Measurements from ENCODE around the gene IL20. TPM values are rescaled to one million over a fixed set of nuclear protein-coding genes. Genes with fewer than 3 reads are reported as not detected.

The IL20 gene
- total RNA-seq: not detected
- not detected for polyA plus RNA-seq (ENCODE audit: insufficient read length in 2 of 2)
- long read RNA-seq, donor 1: 0 reads
- long read RNA-seq, donor 2: 0 reads
- long read RNA-seq, donor 3: 0 reads
- long read RNA-seq, donor 4: 0 reads

- H3K4me3 ChIP-seq (ENCODE audit: low read depth, low read length): no peak within 1 kb of the TSS
- H3K4me1 ChIP-seq (ENCODE audit: control insufficient read depth, insufficient read depth, low read length): no peaks in the 10 kb centered on the region
- peak in 2 of 6 donors; percentile 26 to 43 for DNase-seq (ENCODE audit: low read depth in 4 of 6, low spot score in 6 of 6)
- WGBS (ENCODE audit: insufficient coverage): 43% methylated on average over 15 of the region's 19 CpGs
- no peaks in the 10 kb centered on the region for H3K9me3 ChIP-seq (ENCODE audit: control insufficient read depth, insufficient read depth, low read length)
- H3K27ac ChIP-seq (ENCODE audit: low read depth, low read length): no peak within 1 kb of the TSS
- H3K36me3 ChIP-seq (ENCODE audit: control insufficient read depth, insufficient read depth, low read length): no peaks in the 10 kb centered on the region
- no peaks in the 10 kb centered on the region for H3K27me3 ChIP-seq (ENCODE audit: control insufficient read depth, insufficient read depth, low read length)
These were observed at the start of gene IL20 for GRCh38 chr1:206864939-206865671. TSS of gene IL20 (plus strand) at chr1:206865623. CDS start at chr1:206865853, 230 bp downstream.

DNA sequence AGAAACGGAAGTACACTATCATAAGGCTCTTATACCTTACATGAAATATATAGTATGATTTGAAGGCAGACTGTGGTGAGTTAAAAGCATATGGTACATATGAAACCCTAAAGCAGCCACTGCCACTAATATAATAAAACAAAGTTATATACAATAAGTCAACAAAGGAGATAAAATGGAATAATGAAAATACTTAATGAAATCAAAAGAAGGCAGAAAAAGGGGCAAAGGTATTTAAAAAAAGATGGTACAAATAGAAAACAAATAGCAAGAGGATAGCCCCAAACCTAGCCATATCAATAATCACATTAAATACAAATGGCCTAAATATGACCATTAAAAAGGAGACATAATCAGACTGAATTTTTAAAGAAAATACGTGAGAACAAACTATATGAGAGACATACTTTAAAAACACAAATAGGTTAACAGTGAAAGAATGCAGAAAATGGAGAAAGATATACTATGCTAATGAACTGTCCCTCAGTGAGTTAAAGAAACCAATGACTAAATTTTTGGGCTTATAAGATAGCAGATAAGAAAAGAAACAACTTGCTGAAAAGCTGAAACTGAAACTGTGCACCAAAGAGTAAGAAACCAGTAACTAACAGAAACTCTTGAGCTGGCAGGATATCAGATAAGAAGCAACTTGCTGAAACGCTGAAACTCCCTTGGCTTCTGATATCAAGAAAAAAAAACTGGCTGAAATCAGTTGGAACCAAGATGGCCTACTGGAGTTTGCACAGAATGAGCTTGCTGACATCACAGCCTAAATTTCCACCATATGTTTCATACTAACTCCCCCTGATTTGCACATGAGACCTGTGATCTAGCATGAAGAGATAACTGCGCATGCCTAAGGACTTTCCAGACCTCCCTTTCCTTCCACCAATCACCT lies 48.8 kb upstream of the IL20 start:
- H3K36me3 ChIP-seq (ENCODE audit: control insufficient read depth, insufficient read depth, low read length): no peaks in the 10 kb centered on the region
- WGBS (ENCODE audit: insufficient coverage): 80% methylated on average over 2 of the region's 4 CpGs

GRCh38 chr1:206821493-206821892 lies 43.9 kb upstream of the IL20 start:
- Histone ChIP-seq H3K4me1 (ENCODE audit: control insufficient read depth, insufficient read depth, low read length) (no peaks in the 10 kb centered on the region), H3K27ac (ENCODE audit: low read depth, low read length) (no peak overlapping the region), H3K36me3 (ENCODE audit: control insufficient read depth, insufficient read depth, low read length) (no peaks in the 10 kb centered on the region), H3K4me3 (ENCODE audit: low read depth, low read length) (no peak overlapping the region), H3K27me3 (ENCODE audit: control insufficient read depth, insufficient read depth, low read length) (no peaks in the 10 kb centered on the region), H3K9me3 (ENCODE audit: control insufficient read depth, insufficient read depth, low read length) (no peaks in the 10 kb centered on the region)
- DNase-seq (ENCODE audit: low read depth in 4 of 6, low spot score in 6 of 6): no peak
- 75% methylated on average over 2 of the region's 4 CpGs for WGBS (ENCODE audit: insufficient coverage)

More for the DNA sequence above, 48.8 kb upstream of the IL20 start:
- no peaks in the 10 kb centered on the region for H3K27me3 ChIP-seq (ENCODE audit: control insufficient read depth, insufficient read depth, low read length)
- peak in 1 of 6 donors; percentile 81 for DNase-seq (ENCODE audit: low read depth in 4 of 6, low spot score in 6 of 6)
- H3K27ac ChIP-seq (ENCODE audit: low read depth, low read length): no peak overlapping the region
- H3K9me3 ChIP-seq (ENCODE audit: control insufficient read depth, insufficient read depth, low read length): peaks cover 1% of the 10 kb centered on the region
- H3K4me3 ChIP-seq (ENCODE audit: low read depth, low read length): no peak overlapping the region
- H3K4me1 ChIP-seq (ENCODE audit: control insufficient read depth, insufficient read depth, low read length): no peaks in the 10 kb centered on the region

DNA sequence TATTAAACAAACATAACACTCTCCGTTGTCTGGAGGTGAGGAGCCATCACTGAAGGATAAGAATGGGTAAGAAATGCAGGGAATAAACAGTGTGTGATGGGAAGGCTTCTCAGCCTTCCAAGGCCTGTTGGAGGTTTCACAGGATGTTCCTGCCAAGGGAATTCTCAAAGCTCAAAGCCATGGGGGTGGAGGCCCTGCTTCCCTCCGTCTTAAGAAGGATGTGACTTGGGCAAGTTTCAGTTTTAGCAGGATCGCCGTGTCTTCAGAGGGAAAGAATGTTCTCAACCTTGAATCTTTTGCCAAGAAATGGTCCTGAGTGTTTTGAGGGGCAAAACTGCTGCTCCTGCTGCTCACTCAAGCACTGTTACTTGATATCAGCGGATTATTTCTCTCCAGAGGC lies 41.7 kb upstream of the IL20 start:
- Histone ChIP-seq H3K27ac (ENCODE audit: low read depth, low read length) (no peak overlapping the region), H3K27me3 (ENCODE audit: control insufficient read depth, insufficient read depth, low read length) (no peaks in the 10 kb centered on the region), H3K9me3 (ENCODE audit: control insufficient read depth, insufficient read depth, low read length) (no peaks in the 10 kb centered on the region), H3K36me3 (ENCODE audit: control insufficient read depth, insufficient read depth, low read length) (no peaks in the 10 kb centered on the region), H3K4me3 (ENCODE audit: low read depth, low read length) (no peak overlapping the region), H3K4me1 (ENCODE audit: control insufficient read depth, insufficient read depth, low read length) (no peaks in the 10 kb centered on the region)
- peak in 1 of 6 donors; percentile 27 for DNase-seq (ENCODE audit: low read depth in 4 of 6, low spot score in 6 of 6)
- WGBS (ENCODE audit: insufficient coverage): 68% methylated on average over 4 of the region's 5 CpGs

GRCh38 chr1:206824331-206824730 lies 41.1 kb upstream of the IL20 start:
- H3K4me1 ChIP-seq (ENCODE audit: control insufficient read depth, insufficient read depth, low read length): no peaks in the 10 kb centered on the region
- WGBS (ENCODE audit: insufficient coverage): 93% methylated on average over 2 of the region's 3 CpGs
- DNase-seq (ENCODE audit: low read depth in 4 of 6, low spot score in 6 of 6): no peak
- no peak overlapping the region for H3K27ac ChIP-seq (ENCODE audit: low read depth, low read length)
- no peaks in the 10 kb centered on the region for H3K9me3 ChIP-seq (ENCODE audit: control insufficient read depth, insufficient read depth, low read length)
- H3K36me3 ChIP-seq (ENCODE audit: control insufficient read depth, insufficient read depth, low read length): no peaks in the 10 kb centered on the region
- H3K4me3 ChIP-seq (ENCODE audit: low read depth, low read length): no peak overlapping the region
- H3K27me3 ChIP-seq (ENCODE audit: control insufficient read depth, insufficient read depth, low read length): no peaks in the 10 kb centered on the region

DNA sequence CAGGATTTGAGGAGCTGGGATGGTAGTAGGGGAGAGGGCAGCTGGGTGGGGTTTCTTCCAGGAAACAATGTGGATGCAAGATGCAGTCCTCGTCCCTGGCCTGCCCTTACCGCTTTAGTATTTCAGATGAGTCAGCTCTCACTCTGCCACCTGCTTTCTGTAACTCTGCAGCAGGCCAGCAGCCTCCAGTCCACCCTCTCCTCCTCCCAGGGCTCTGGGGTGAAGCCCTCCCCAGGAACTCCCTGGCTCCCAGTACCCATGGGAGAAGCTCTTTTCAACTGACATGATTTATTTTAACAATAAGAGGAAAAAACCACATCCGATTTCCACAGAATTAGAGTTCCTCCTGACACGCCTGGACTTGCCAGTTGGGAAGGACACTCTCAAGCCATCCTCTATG lies 39.0 kb upstream of the IL20 start:
- no peak overlapping the region for H3K27ac ChIP-seq (ENCODE audit: low read depth, low read length)
- H3K27me3 ChIP-seq (ENCODE audit: control insufficient read depth, insufficient read depth, low read length): no peaks in the 10 kb centered on the region

DNA sequence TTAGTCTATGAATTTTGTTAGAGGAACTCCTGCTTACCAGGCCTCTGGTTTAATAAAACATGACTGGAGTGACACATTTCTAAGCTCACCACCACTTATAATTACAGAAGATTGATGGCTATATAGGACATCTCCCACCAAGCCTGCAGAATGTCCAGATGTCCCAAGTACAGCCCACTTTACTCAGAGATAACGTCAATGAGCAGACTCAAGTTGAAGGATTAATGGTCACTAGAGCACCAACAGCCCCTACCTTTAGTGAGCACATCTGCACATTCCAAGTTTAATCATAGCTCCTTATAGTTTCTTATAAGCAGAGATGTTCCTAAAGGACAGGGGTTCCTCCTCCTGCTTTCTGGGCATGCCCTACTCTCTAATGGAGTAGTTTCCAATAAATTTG lies 37.4 kb upstream of the IL20 start:
- H3K36me3 ChIP-seq (ENCODE audit: control insufficient read depth, insufficient read depth, low read length): no peaks in the 10 kb centered on the region
- no peak overlapping the region for H3K4me3 ChIP-seq (ENCODE audit: low read depth, low read length)
- no peak for DNase-seq (ENCODE audit: low read depth in 4 of 6, low spot score in 6 of 6)
- no CpG with 5 or more reads among the region's 1 CpG for WGBS (ENCODE audit: insufficient coverage)
- no peaks in the 10 kb centered on the region for H3K27me3 ChIP-seq (ENCODE audit: control insufficient read depth, insufficient read depth, low read length)
- no peaks in the 10 kb centered on the region for H3K4me1 ChIP-seq (ENCODE audit: control insufficient read depth, insufficient read depth, low read length)
- H3K9me3 ChIP-seq (ENCODE audit: control insufficient read depth, insufficient read depth, low read length): no peaks in the 10 kb centered on the region
- H3K27ac ChIP-seq (ENCODE audit: low read depth, low read length): no peak overlapping the region

More for the DNA sequence above, 39.0 kb upstream of the IL20 start:
- no peak for DNase-seq (ENCODE audit: low read depth in 4 of 6, low spot score in 6 of 6)
- no peak overlapping the region for H3K4me3 ChIP-seq (ENCODE audit: low read depth, low read length)
- no peaks in the 10 kb centered on the region for H3K9me3 ChIP-seq (ENCODE audit: control insufficient read depth, insufficient read depth, low read length)
- 87% methylated on average over 2 of the region's 4 CpGs for WGBS (ENCODE audit: insufficient coverage)
- H3K4me1 ChIP-seq (ENCODE audit: control insufficient read depth, insufficient read depth, low read length): no peaks in the 10 kb centered on the region
- H3K36me3 ChIP-seq (ENCODE audit: control insufficient read depth, insufficient read depth, low read length): no peaks in the 10 kb centered on the region

DNA sequence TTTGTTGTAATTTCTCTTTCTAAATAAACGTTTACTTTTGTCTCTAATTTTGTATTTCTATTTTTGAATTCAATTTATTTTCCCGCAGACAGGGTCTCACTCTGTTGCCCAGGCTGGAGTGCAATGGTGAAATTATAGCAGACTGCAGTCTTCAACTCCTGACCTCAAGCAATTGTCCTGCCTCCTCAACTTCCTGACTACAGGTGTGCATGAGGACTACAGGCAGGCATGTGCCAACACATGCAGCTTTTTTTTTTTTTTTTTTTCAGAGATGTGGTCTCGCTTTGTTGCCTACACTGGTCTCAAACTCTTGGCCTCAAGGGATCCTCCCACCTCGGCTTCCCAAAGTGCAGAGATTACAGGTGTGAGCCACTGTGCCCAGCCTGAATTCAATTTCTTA lies 36.7 kb upstream of the IL20 start:
- Histone ChIP-seq H3K4me3 (ENCODE audit: low read depth, low read length) (no peak overlapping the region), H3K27me3 (ENCODE audit: control insufficient read depth, insufficient read depth, low read length) (no peaks in the 10 kb centered on the region), H3K4me1 (ENCODE audit: control insufficient read depth, insufficient read depth, low read length) (no peaks in the 10 kb centered on the region), H3K36me3 (ENCODE audit: control insufficient read depth, insufficient read depth, low read length) (no peaks in the 10 kb centered on the region), H3K27ac (ENCODE audit: low read depth, low read length) (no peak overlapping the region), H3K9me3 (ENCODE audit: control insufficient read depth, insufficient read depth, low read length) (no peaks in the 10 kb centered on the region)
- 67% methylated on average over 1 of the region's 4 CpGs for WGBS (ENCODE audit: insufficient coverage)
- DNase-seq (ENCODE audit: low read depth in 4 of 6, low spot score in 6 of 6): no peak

- DNase-seq (ENCODE audit: low read depth in 4 of 6, low spot score in 6 of 6): no peak
- no peak overlapping the region for H3K4me3 ChIP-seq (ENCODE audit: low read depth, low read length)
- H3K4me1 ChIP-seq (ENCODE audit: control insufficient read depth, insufficient read depth, low read length): no peaks in the 10 kb centered on the region
- 74% methylated on average over 6 of the region's 6 CpGs for WGBS (ENCODE audit: insufficient coverage)
- no peaks in the 10 kb centered on the region for H3K27me3 ChIP-seq (ENCODE audit: control insufficient read depth, insufficient read depth, low read length)
- H3K36me3 ChIP-seq (ENCODE audit: control insufficient read depth, insufficient read depth, low read length): no peaks in the 10 kb centered on the region
- H3K9me3 ChIP-seq (ENCODE audit: control insufficient read depth, insufficient read depth, low read length): no peaks in the 10 kb centered on the region
- H3K27ac ChIP-seq (ENCODE audit: low read depth, low read length): no peak overlapping the region
These were observed 36.1 kb upstream of the IL20 start for GRCh38 chr1:206829282-206829681.
